ENCODE measurements around the gene PAF1. TPM values are rescaled to one million over a fixed set of nuclear protein-coding genes. Genes with fewer than 3 reads are reported as not detected.

PAF1 gene
- total RNA-seq, 3 donors from 2014 or later: 28.1 to 44.8 (median 32.3) TPM

DNA sequence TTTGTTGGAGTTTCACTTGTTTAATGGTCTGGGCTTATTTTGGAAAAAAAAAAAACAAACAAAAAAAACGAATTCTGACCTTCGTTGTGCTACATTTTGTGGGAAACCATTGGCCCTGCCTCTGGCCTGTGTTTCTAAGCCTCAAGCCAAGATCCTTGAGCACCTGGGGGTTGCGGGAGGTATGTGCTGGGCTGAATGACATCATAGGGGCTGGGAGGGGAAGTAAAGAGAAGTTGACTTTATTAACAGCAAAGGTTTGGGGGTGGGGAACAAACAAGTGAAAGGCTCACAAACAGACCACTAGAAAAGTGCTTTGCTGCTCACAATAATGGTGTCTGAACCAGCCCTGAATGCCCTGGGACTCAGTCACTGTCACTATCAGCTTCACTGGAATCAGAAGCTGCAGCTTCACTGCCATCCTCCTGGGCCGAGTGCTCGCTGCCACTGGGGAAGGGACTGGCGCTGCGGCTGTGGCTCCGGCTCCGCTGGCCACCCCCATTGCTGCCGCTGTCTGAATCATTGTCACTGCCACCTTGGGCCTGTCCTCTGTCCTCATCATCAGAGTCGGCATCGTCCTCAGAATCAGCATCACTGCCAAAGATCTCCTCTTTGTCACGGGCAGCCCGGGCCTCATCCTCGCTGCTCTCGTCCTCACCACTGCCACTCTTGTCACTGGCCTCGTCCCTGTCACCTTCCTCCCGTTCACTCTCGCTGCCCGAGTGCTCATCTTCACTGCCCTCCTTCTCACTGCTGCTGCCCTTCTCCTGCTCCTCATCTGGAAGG is 5.1 kb downstream of the PAF1 start:
- peaks cover 8% of the 10 kb centered on the region for H3K4me1 ChIP-seq (ENCODE audit: low read depth)
- TF ChIP-seq, protein P1, sequence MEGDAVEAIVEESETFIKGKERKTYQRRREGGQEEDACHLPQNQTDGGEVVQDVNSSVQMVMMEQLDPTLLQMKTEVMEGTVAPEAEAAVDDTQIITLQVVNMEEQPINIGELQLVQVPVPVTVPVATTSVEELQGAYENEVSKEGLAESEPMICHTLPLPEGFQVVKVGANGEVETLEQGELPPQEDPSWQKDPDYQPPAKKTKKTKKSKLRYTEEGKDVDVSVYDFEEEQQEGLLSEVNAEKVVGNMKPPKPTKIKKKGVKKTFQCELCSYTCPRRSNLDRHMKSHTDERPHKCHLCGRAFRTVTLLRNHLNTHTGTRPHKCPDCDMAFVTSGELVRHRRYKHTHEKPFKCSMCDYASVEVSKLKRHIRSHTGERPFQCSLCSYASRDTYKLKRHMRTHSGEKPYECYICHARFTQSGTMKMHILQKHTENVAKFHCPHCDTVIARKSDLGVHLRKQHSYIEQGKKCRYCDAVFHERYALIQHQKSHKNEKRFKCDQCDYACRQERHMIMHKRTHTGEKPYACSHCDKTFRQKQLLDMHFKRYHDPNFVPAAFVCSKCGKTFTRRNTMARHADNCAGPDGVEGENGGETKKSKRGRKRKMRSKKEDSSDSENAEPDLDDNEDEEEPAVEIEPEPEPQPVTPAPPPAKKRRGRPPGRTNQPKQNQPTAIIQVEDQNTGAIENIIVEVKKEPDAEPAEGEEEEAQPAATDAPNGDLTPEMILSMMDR (IDR thresholded peaks at IDR 0.05): no peak
- intact Hi-C loops (cut with DNase I, micrococcal nuclease): no loop called here
- peaks cover 8% of the 10 kb centered on the region for H3K36me3 ChIP-seq (ENCODE audit: low read depth)
- H3K9me3 ChIP-seq: no peaks in the 10 kb centered on the region
- DNase-seq (no peak), ATAC-seq (no peak)
- H3K4me3 ChIP-seq: no peak overlapping the region

DNA sequence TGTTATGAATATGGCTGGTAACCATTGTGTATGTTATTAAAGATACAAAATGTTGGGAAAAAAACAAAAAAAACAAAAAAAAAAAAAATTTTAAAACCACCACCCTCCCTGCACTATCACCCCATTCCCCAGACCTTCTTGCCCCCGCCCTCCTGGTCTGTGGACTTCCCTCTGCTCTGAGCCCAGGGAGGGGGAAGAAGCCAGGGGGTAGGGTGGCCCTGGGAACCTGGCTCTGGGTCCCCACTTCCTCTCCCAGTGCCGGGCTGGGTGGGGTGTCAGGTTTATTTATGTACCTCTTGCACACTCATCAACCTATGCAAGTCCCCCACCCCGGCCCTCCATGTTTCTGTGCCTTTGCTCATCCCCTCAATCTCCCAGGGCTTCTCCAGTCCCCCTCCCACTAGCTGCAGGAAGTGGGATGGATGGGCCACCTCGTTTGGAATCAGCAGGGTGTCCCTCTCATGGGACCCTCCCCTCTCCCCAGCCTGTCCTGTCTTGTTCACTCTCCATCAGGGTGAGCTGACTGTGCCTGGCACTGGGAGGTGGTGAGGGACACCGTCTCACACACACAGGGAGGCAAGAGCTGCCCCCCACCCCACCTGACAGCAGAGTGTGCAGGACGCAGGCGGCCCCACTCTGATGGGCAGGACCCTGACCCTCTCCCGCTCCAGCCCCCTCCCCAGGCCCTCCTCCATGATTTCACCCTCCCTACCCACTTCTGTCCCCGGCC is 5.9 kb downstream of the PAF1 start:
- Histone ChIP-seq H3K4me3 (no peak overlapping the region), H3K4me1 (ENCODE audit: low read depth) (peaks cover 4% of the 10 kb centered on the region), H3K9me3 (no peaks in the 10 kb centered on the region), H3K36me3 (ENCODE audit: low read depth) (peaks cover 16% of the 10 kb centered on the region)
- DNase-seq (no peak), ATAC-seq (no peak)
- TF ChIP-seq, protein P1 (IDR thresholded peaks at IDR 0.05): no peak
- intact Hi-C loops (cut with DNase I, micrococcal nuclease): no loop called here

DNA sequence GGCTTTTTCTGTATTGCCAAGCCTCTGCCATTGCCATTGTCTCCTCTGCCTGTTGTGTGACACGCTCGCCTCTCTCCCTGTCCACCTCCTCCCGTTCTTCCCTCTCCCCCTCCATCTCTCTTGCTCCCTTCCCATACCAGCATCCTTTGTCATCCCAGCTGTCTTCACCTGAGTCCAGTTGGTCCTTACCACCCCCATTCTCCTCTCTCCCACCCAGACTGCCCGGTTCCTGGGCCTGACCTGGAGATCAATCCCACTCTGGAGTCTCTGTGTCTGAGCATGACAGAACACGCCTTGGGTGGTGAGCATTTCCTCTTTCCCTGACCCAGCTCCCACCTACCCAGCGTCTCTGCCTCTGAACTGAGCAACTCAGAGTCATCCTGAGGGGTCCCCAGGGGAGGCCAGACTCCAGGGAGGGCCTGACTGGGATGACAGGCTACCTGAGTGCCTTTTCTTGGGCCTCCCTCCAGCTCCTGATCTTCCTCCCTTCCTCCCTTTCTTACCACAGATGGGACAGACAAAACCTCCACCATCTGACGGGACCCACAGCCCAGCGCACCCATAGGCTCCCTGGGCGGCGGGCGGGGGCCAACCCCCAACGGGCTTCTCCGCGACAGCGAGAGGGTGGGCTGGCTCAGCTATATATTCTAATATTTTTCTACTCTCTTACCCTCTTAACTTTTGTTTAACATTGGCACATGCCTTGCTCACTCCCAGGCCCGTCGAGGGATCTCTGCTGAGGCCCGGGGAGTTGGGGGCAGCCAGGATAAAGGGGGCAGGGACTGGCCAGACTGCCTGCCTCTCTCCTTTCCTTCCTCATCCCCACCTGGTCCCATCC is 7.7 kb downstream of the PAF1 start:
- ATAC-seq (no peak), DNase-seq (no peak)
- TF ChIP-seq, protein P1 (IDR thresholded peaks at IDR 0.05): no peak
- Histone ChIP-seq H3K4me3 (no peak overlapping the region), H3K36me3 (ENCODE audit: low read depth) (peaks cover 28% of the 10 kb centered on the region), H3K9me3 (no peaks in the 10 kb centered on the region), H3K4me1 (ENCODE audit: low read depth) (no peaks in the 10 kb centered on the region)
- intact Hi-C loops (cut with DNase I, micrococcal nuclease): no loop called here

DNA sequence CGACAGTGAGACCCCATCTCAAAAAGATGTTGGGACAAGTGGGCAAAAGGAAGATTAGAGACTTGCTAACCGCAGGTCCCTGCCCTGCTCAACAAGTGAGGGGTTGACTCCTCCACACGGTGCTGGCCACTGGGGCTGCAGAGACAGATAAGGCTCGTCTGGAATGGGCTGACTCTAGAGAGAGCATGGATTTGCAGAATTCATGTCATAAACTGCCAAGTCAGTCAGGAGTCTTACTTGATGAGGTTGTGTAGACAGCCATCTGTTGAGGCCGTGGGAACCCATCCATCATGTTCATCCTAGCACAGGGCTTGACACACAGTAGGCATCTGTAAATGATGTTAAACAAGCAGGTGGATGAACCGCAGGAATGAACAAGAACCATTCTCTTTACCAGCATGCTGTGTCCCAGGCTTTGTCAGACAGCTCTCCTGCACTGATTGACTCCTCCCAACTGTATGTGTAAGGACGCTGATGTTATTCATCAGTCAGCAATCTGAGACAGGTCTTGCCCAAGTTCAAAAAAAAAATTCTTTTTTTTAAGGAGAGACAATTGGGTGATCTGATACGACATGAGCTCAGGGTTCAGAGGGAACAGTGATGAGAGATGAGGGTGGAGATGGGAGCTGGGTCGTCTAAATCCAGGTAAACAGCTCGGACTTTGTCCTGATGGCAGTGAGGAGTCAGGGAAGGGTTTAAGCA is 8.8 kb downstream of the PAF1 start:
- no peaks in the 10 kb centered on the region for H3K4me1 ChIP-seq (ENCODE audit: low read depth)
- no peak overlapping the region for H3K4me3 ChIP-seq
- ATAC-seq (no peak), DNase-seq (no peak)
- TF ChIP-seq, protein P1 (IDR thresholded peaks at IDR 0.05): no peak
- intact Hi-C loops (cut with DNase I, micrococcal nuclease): no loop called here
- peaks cover 36% of the 10 kb centered on the region for H3K36me3 ChIP-seq (ENCODE audit: low read depth)
- no peaks in the 10 kb centered on the region for H3K9me3 ChIP-seq
